Effector CD4-positive, alpha-beta T cell (primary cell): ENCODE results near the gene DYRK1A.
A peak's percentile ranks its signal among the peaks of the same experiment; 100 is the strongest.
"Not testable (repeated sequence)": the region's sequence is repeated elsewhere in the genome, so short reads cannot be mapped to it uniquely, and the experiment has no call there.

Experiments used
- DNase-seq: peaks from one replicate; pipeline ENCODE4 v3.0.0-alpha.2; 2020
- total RNA-seq: gene quantifications from one replicate; lab custom pipeline; 2026; lab: John Stamatoyannopoulos, UW

DYRK1A gene
- 549 reads per million, percentile 98 among the genes with 10 or more reads in this experiment for total RNA-seq

- peak; percentile 97 for DNase-seq
Observed at GRCh38 chr21:37366482-37367316, at the start of gene DYRK1A. Gene DYRK1A, plus strand, starts transcription at chr21:37366773. Its CDS starts 53,602 bp downstream, at chr21:37420375.

- no peak for DNase-seq
Observed at GRCh38 chr21:37319551-37319950, 47.0 kb upstream of the DYRK1A start.

GRCh38 chr21:37322084-37322483 lies 44.5 kb upstream of the DYRK1A start:
- DNase-seq, result no peak

DNA sequence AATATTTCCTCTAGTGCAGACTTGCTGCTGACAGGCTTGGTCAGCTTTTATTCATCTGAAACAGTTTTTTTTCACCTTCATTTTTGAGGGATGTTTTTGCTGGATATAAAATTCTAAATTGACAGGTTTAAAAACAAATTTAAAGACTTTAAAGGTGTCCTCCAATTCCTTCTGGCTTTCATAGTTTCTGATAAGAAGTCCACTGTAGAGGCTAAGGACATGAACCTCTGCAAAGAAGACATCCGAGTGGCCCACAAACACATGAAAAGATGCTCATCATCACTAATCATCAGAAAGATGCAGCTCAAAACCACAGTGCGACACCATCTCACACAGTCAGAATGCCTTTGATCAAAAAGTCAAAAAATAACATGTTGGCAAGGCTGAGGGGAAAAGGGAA lies 42.0 kb upstream of the DYRK1A start:
- no peak for DNase-seq

- not testable (repeated sequence) for DNase-seq
Observed at GRCh38 chr21:37328147-37328546, 38.4 kb upstream of the DYRK1A start.

GRCh38 chr21:37331411-37331810 lies 35.2 kb upstream of the DYRK1A start:
- no peak for DNase-seq

DNA sequence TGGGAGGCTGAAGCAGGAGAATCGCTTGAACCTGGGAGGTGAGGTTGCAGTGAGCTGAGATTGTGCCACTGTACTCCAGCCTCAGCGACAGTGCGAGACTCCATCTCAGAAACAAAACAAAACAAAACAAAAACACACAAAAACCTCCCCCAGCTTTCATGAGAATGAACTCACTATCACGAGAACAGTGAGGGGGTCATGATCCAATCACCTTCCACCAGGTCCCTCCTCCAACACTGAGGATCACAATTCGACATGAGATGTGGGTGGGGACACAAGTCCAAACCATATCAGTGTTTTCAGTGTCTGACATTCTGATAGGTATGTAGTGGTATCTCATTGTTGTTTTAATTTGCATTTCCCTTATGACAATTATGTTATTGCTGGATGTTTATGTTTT lies 31.5 kb upstream of the DYRK1A start:
- DNase-seq, result no peak

DNA sequence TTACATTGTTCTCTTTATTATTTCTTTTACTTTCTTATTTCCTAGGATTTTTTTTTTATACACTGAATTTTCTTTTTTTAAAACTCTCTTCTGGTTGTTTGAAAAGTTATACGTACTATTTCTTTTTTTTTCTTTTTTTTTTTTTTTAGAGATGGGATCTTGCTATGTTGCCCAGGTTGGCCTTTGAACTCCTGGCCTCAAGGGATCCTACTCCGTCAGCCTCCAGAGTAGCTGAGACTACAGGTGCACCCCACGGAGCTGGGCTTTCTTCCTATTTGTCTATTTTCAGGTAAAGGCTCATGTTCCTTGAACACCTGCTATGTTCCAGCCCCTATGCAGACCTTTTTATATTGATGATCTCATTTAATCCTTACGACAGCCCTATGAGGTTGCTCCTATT lies 29.4 kb upstream of the DYRK1A start:
- DNase-seq, result no peak

GRCh38 chr21:37337831-37338230 lies 28.7 kb upstream of the DYRK1A start:
- DNase-seq, result no peak

GRCh38 chr21:37338671-37339551 lies 27.7 kb upstream of the DYRK1A start:
- DNase-seq, result no peak

DNA sequence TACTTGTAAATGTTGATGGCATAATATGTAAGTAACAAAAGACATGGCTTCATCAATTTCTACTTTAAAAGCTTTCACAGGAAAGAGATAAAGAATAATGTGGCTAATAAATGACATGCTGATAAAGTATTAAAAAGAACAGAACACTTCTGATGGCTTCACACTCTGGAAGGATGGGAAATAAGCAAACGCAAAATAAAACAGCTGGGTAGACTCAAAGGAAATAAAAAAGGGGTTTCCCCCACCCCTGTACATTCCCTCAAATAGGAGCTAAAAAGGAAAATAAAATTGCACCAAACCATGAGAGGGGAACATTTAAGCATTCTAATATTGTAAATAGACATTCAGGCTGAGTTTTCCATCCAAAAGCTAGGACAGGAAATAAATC lies 27.0 kb upstream of the DYRK1A start:
- no peak for DNase-seq

GRCh38 chr21:37341254-37341960 lies 25.2 kb upstream of the DYRK1A start:
- DNase-seq, result no peak

- no peak for DNase-seq
Observed at GRCh38 chr21:37342046-37342632, 24.4 kb upstream of the DYRK1A start.

GRCh38 chr21:37346841-37347430 lies 19.6 kb upstream of the DYRK1A start:
- DNase-seq, result no peak

DNA sequence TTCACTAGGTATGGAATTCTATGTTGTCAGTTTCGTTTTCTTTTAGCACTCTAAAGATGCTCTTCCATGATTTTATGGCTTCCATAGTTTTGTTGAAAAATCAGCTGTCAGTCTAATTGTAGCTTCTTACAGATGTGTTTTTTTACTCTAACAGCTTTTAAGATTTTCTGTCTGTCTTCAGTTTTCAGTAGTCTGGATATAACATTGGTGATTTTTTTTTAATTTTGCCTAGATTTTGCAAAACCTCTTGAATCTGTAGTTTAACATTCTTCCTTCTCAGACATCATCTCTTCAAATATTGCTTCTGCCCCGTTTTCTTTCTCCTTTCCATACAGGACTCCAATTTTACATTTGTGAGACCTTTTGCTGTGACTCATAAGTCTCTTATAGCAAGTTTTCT lies 17.9 kb upstream of the DYRK1A start:
- DNase-seq, result no peak

DNA sequence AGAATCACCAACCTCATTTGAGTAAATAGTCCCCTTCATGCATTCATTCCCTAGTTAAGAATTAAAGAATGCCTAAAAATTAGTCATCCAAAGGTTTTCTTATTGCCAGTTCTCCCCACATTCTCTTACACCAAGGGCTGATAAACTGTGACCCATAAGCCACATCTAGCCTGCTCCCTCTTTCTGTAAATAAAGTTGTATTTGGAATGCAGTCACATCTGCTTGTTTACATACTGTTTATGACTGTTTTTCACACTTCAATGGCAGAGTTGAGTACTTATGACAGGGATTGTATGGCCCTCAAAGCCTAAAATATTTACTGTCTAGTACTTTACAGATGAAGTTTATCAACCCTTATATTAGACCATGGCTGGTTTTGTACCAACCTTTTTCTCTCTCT lies 16.1 kb upstream of the DYRK1A start:
- no peak for DNase-seq

- DNase-seq, result no peak
Observed at GRCh38 chr21:37356706-37357105, 9.9 kb upstream of the DYRK1A start.

DNA sequence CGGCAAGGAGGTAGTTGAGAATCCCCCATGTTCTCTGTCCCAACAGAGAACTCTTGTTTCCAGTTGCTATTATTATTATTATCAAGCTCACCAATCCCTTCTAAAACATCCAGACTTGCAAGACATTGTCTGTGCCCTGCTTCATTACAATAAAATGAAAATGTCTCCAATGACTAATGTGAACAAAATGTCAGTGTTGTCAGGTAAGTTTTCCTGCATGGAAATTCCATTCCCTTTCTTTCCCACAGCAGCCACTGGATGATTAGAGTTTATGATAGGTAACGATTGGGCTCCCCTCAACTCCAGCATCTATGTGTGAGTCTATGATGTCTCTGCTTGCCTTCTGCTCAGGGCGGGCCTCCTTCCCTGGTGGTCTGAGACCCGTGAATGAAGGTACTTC lies 8.9 kb upstream of the DYRK1A start:
- DNase-seq, result no peak

DNA sequence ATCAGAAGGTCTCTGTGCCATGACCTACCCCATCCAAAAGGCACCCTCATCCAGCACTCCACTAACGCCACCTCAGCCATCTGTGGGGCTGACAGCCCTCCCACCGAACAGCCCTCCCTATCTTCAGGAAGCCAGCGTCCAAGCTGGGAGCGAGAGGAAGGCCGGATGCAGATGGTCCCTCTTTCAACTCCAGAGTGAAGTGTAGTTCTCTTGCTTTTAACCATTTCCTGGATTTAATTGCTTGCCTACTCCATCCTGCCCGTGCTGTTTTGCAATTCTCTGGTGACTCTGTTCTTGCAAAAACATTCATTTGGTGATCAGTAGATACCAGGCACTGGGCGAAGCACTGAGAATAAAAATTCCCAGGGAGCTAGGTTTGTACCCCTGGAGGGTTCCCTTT lies 8.2 kb upstream of the DYRK1A start:
- no peak for DNase-seq

- DNase-seq, result no peak
Observed at GRCh38 chr21:37363936-37364335, 2.6 kb upstream of the DYRK1A start.

GRCh38 chr21:37364722-37365121 lies 1.9 kb upstream of the DYRK1A start:
- DNase-seq, result no peak
